IPS-18c (cell line): ENCODE data around the gene EMC8.

Source experiments
- H3K4me3 ChIP-seq: 2 replicates; pipeline ENCODE4 v1.7.0; 2013; ENCODE audit warnings: low read depth, mild to moderate bottlenecking, low read length, moderate library complexity; ENCODE audit not compliant: insufficient read depth
- H3K9me3 ChIP-seq: one replicate; pipeline ENCODE4 v1.6.1; 2013; ENCODE audit warnings: mild to moderate bottlenecking, low read length, moderate library complexity; ENCODE audit not compliant: control insufficient read depth, insufficient read depth

EMC8 gene

DNA sequence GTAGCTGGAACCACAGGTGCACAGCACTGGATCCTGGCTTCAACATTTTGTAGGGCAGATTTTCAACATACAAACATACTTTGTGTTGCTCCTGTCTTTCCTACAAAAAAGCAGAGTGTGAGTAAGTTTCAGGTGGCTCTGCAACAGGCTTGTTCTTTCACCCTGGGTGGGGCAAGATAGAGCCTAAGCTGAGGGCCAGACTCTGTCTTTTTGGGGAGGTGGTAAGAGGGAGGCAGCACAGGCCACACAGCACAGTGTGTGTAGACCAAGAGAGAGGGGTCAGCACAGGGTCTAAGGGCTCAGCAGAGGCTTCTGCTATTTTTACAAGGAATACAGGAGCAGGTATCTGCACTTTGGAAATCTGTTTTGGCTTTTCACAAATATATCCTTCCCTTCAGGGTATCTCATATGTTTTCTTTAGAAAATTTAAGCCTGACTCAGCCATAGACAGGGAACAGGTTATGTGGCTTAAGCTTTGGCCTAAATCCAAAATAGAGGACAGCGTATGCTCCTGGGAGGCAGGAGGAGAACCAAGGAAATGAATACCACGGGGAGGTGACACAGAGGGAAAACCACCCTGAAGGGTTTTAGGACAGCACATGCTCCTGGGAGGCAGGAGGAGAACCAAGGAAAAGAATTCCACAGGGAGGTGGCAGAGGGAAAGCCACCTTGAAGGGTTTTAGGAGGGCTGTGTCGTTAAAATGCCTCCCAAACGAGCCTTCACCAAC lies 21.6 kb downstream of the EMC8 start:
- no peaks in the 10 kb centered on the region for H3K9me3 ChIP-seq
- H3K4me3 ChIP-seq, result no peak overlapping the region

DNA sequence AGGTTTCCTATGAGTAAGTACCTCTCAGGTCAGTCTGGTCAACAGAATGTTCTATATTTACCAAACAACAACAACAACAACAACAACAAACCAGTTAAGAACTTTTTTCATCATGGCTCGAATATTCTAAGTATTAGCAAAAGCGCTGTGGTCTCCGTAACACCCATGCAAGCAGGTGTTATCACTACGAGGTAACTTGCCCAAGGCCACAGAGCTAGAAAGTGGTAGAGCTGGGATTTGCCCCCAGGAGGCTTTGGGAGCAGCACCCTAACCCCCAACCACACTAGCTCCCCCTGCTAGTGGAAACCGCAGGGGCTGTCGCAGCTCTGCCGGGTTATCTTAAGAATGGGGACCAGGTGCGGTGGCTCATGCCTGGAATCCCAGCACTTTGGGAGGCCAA lies 24.5 kb downstream of the EMC8 start:
- Histone ChIP-seq H3K4me3 (no peak overlapping the region), H3K9me3 (no peaks in the 10 kb centered on the region)

- no peak overlapping the region for H3K4me3 ChIP-seq
- no peaks in the 10 kb centered on the region for H3K9me3 ChIP-seq
Measured at GRCh38 chr16:85774136-85774535, 25.2 kb downstream of the EMC8 start.

GRCh38 chr16:85773044-85773443 lies 26.3 kb downstream of the EMC8 start:
- Histone ChIP-seq H3K4me3 (no peak overlapping the region), H3K9me3 (no peaks in the 10 kb centered on the region)

DNA sequence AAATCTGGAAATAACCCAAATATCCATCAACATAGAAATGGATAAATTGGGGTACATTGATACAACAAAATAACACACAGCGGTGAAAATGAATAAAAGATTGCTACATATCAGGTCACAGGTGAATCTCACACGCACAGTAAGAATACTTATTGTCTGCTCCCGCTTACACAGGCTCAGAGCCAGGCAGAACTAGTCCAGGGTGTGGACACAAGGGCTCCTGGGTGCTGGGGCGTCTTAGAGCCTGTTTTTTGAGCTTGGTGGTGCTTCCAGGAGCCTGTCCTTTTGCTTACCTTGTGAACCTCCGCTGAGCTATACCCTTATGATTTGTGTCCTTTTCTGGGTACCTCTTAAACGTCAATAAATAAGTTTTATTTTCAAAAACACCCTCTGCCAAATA lies 28.6 kb downstream of the EMC8 start:
- no peak overlapping the region for H3K4me3 ChIP-seq

GRCh38 chr16:85768199-85768598 lies 31.1 kb downstream of the EMC8 start:
- Histone ChIP-seq H3K9me3 (no peaks in the 10 kb centered on the region), H3K4me3 (no peak overlapping the region)

More for the DNA sequence above, 28.6 kb downstream of the EMC8 start:
- no peaks in the 10 kb centered on the region for H3K9me3 ChIP-seq

DNA sequence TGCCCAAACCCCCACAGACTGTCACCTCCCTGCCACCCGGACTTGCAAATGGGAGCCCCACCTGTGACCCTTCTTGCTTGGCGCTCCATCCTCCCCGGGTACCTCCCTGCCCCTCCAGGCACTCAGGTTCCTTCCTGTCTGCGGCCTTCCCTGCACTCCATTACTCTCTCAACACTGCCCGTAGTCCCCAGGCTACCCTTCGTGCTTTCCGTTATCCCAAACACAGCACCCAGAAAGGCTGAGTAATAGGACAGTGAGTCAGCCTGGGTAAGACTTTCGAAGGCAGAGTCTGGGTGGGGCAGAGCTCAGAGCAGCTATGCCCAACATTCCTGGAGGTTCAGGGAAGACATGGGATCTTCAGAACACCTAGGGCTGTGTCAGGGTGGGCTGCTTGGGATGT lies 31.8 kb downstream of the EMC8 start:
- Histone ChIP-seq H3K4me3 (no peak overlapping the region), H3K9me3 (no peaks in the 10 kb centered on the region)

DNA sequence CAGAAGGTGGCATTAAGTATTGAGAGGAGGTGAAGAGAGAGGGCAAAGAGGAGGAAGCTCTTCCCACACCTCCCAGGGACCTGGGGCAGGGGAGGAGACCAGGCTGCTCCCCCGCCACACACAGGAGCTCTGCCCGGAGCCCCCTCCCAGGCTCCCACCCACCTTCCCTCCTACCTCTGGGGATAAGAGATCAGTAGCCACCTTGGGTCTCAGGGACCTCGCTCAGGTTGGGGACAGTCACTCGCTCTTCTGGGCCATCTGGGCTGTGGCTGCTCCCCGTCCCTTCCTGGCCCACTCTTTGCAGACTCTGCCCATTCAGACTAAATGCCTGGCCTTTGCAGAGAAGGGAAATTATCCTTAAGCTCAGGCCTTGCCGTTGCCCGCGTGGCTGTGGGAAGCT lies 33.6 kb downstream of the EMC8 start:
- Histone ChIP-seq H3K4me3 (no peak overlapping the region), H3K9me3 (no peaks in the 10 kb centered on the region)

GRCh38 chr16:85765211-85765610 lies 34.1 kb downstream of the EMC8 start:
- H3K9me3 ChIP-seq, result no peaks in the 10 kb centered on the region

GRCh38 chr16:85763616-85764015 lies 35.7 kb downstream of the EMC8 start:
- no peak overlapping the region for H3K4me3 ChIP-seq
- no peaks in the 10 kb centered on the region for H3K9me3 ChIP-seq

More at GRCh38 chr16:85765211-85765610, 34.1 kb downstream of the EMC8 start:
- H3K4me3 ChIP-seq, result no peak overlapping the region

DNA sequence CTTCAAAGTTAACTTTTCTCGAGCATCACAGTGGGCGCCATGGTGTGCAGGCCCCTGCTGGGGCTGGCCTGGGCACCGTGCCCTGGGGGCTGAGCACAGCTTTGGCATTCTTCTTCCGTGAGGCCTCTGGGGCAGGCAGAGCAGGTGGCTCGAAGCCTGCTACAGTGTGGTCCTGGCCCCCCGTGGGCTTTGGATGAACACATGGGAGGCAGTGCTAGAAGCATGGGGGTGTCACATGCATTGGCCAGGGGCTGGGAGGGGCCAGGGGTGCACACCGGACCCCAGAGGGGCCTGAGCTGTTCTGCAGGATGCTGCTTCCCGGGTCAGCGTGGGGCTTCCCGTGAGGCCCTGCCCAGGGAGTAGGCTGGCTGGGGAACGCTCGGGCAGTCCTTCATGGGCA lies 36.4 kb downstream of the EMC8 start:
- Histone ChIP-seq H3K4me3 (no peak overlapping the region), H3K9me3 (no peaks in the 10 kb centered on the region)

GRCh38 chr16:85761861-85762260 lies 37.5 kb downstream of the EMC8 start:
- Histone ChIP-seq H3K4me3 (no peak overlapping the region), H3K9me3 (no peaks in the 10 kb centered on the region)

- Histone ChIP-seq H3K4me3 (no peak overlapping the region), H3K9me3 (no peaks in the 10 kb centered on the region)
Measured at GRCh38 chr16:85759631-85760419, 39.5 kb downstream of the EMC8 start.

DNA sequence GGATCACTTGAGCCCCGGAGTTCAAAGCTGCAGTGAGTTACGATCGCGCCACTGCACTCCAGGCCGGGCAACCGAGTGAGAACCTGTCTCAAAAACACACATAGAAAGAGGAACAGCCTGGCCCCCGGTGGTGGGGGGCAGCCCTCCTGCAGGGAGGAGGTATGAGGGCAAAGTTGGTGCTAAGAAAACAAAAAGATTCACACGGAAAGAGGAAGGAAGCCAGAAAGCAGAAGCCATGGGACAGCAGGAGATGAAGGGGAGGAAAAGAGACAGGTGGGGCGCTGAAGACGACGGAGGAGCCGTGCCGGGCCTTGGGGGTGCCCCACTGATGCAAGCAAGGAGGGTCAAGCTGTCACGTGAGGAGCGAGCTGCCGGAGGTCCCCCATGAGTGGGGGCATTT lies 40.2 kb downstream of the EMC8 start:
- H3K4me3 ChIP-seq, result no peak overlapping the region
- H3K9me3 ChIP-seq, result no peaks in the 10 kb centered on the region

DNA sequence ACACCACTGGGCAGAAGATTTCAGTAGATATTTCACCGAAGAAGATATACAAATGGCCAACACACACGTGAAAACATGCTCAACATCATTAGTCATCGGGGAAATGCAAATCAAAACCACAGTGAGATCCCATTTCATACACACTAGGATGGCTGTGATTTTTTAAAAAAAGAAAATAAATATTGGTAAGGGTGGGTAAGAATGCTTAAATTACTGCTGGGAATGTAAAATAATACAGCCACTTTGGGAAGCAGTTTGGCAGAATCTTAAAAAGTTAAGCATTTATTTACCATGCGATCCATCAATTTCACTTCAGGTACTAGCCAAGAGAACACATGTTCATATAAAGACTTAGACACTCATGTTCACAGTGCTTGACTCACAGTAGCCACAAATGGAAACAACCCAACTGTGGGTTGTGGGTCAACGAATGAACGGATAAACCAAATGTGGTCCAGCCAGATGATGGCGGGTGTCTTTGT lies 42.0 kb downstream of the EMC8 start:
- no peaks in the 10 kb centered on the region for H3K9me3 ChIP-seq
- no peak overlapping the region for H3K4me3 ChIP-seq

DNA sequence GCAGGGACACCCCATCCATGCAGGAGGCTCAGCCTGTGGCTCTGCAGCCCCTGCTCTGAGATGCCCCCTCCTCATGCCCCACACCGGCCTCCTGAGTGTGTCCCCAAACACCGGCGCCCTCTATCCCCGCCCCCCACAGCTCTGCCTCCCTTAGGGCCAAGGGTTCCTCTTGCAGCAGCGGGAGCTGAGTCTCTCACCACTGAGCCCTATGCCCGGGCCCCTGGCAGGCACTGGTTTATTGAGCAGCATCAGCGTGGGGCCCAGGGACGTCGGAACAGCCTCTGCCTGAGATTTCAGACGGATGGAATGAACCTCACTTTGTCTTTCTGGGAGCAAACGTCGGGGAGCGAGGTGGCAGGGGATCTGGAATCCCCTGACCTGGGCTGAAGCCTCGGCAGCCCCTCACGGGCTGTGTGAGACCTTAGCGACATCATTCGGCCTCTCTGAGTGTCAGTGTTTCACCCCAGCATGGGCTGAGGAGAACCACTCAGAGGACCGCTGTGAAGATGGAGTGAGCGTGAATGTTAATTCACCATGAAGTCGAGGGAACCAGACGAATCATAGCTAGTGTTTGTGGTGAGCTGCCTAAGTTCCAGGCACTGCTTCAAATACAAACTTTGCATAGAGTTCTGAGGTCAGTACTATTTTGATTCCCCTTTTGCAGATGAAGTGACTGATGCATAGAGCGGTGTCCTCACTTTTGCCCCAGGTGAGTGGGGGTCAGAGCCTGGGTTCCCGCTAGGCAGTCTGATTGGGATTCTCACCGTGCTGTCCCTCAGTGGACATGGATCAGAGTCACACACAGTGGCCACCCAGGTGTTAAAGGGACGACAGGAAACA lies 43.2 kb downstream of the EMC8 start:
- no peaks in the 10 kb centered on the region for H3K9me3 ChIP-seq
- no peak overlapping the region for H3K4me3 ChIP-seq

DNA sequence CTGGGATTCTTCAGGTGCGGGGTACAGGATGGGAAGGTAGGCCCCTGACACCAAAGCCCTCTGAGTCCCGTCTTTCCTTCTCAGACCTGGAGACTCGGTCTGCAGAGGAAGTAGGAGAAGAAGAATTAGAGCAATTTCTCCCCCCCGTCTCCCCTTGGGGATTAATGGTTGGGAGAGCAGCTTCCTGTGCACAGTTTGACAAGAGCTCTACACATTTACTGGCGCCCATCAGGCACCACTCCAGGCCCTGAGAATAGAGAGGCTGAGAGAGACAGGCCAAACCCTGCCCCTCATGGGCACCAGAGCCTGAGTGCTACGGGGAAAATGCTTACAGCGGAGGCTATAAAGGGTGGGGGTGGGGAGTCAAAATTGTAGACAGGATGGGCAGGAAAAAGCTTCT lies 44.9 kb downstream of the EMC8 start:
- H3K4me3 ChIP-seq, result no peak overlapping the region

DNA sequence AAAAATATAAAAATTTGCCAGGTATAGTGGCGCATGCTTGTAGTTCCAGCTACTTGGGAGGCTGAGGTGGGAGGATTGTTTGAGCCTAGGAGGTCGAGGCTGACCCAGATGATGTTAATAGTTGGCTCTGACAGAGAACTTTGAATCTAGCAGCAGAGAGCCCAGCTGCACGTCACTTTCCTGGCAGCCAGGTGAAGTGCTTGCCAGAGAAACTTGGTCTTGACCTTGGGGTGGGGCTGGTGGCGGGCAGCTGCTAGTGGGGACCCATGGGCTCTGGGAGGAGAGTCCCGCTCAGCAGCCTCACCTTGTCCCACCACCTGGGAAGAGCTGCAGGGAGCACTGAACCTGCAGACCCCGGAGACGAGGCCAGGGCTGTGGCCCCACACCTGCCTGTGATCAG lies 45.4 kb downstream of the EMC8 start:
- H3K4me3 ChIP-seq, result no peak overlapping the region
- no peaks in the 10 kb centered on the region for H3K9me3 ChIP-seq

More for the DNA sequence above, 44.9 kb downstream of the EMC8 start:
- H3K9me3 ChIP-seq, result no peaks in the 10 kb centered on the region
